EH (cell line): ENCODE results near the gene THOC7.

Source experiments
- DNase-seq: peaks from one replicate; pipeline ENCODE4 v3.0.0-alpha.2; 2015; ENCODE audit warnings: low read depth

The THOC7 gene

GRCh38 chr3:63878394-63879060 is 14.9 kb upstream of the THOC7 start:
- no peak for DNase-seq

GRCh38 chr3:63877737-63878393 is 14.3 kb upstream of the THOC7 start:
- peak; percentile 71 for DNase-seq

- DNase-seq = no peak
Observed at GRCh38 chr3:63876260-63876659, 12.7 kb upstream of the THOC7 start.

GRCh38 chr3:63875510-63875909 is 11.9 kb upstream of the THOC7 start:
- DNase-seq = no peak

GRCh38 chr3:63874769-63875168 is 11.2 kb upstream of the THOC7 start:
- DNase-seq = no peak

- DNase-seq = peak; percentile 89
Observed at GRCh38 chr3:63872135-63872924, 8.7 kb upstream of the THOC7 start.

- no peak for DNase-seq
Observed at GRCh38 chr3:63870615-63871005, 7.0 kb upstream of the THOC7 start.

- no peak for DNase-seq
Observed at GRCh38 chr3:63869940-63870614, 6.5 kb upstream of the THOC7 start.

- DNase-seq = no peak
Observed at GRCh38 chr3:63867225-63867624, 3.6 kb upstream of the THOC7 start.

GRCh38 chr3:63864965-63865327 is 1.3 kb upstream of the THOC7 start:
- DNase-seq = no peak

GRCh38 chr3:63864008-63864964 is 681 bp upstream of the THOC7 start:
- peak; percentile 35 for DNase-seq

- DNase-seq = peak; percentile 3
Observed at GRCh38 chr3:63862804-63863149, 828 bp downstream of the THOC7 start.

- no peak for DNase-seq
Observed at GRCh38 chr3:63861306-63861705, 2.3 kb downstream of the THOC7 start.

- no peak for DNase-seq
Observed at GRCh38 chr3:63860776-63861175, 2.8 kb downstream of the THOC7 start.

- DNase-seq = peak; percentile 14
Observed at GRCh38 chr3:63857311-63857710, 6.3 kb downstream of the THOC7 start.

GRCh38 chr3:63855333-63855940 is 8.2 kb downstream of the THOC7 start:
- no peak for DNase-seq

- no peak for DNase-seq
Observed at GRCh38 chr3:63853106-63853505, 10.5 kb downstream of the THOC7 start.

GRCh38 chr3:63851287-63851686 is 12.3 kb downstream of the THOC7 start:
- DNase-seq = no peak

GRCh38 chr3:63849175-63849574 is 14.4 kb downstream of the THOC7 start:
- DNase-seq = no peak

- DNase-seq = no peak
Observed at GRCh38 chr3:63847718-63848450, 15.7 kb downstream of the THOC7 start.
